NB4 (cell line): ENCODE results near the gene BACH2.

Experiments
- POLR2A ChIP-seq: IDR thresholded peaks from 2 replicates; pipeline ENCODE4 v1.6.1; 2011; ENCODE audit warnings: mild to moderate bottlenecking; ENCODE audit not compliant: insufficient read length; ENCODE audit errors: extremely low read depth
- TF ChIP-seq, protein P1 (sequence below): IDR thresholded peaks from one replicate; pipeline ENCODE4 v1.5.1; 2012; ENCODE audit warnings: low read depth, low read length

DNA sequence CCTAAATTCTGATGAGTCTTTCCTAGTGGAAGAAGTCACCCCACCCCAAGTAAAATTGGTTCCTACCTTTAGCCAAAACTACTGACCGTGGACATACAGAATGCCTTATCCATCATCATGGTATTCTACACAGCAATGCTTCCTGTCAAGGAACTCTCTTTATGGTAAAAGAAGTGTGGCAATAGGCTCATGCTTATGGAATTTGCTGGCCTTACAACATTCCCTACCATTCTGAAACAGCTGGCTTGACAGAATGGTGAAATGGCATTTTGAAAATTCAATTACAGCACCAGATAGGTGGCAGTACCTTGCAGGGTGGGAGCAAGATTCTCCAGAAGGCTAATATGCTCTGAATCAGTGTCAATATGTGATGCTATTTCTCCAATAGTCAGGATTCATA, 41.8 kb upstream of the BACH2 start:
- TF ChIP-seq POLR2A = no peak
- TF ChIP-seq, protein P1, sequence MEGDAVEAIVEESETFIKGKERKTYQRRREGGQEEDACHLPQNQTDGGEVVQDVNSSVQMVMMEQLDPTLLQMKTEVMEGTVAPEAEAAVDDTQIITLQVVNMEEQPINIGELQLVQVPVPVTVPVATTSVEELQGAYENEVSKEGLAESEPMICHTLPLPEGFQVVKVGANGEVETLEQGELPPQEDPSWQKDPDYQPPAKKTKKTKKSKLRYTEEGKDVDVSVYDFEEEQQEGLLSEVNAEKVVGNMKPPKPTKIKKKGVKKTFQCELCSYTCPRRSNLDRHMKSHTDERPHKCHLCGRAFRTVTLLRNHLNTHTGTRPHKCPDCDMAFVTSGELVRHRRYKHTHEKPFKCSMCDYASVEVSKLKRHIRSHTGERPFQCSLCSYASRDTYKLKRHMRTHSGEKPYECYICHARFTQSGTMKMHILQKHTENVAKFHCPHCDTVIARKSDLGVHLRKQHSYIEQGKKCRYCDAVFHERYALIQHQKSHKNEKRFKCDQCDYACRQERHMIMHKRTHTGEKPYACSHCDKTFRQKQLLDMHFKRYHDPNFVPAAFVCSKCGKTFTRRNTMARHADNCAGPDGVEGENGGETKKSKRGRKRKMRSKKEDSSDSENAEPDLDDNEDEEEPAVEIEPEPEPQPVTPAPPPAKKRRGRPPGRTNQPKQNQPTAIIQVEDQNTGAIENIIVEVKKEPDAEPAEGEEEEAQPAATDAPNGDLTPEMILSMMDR = no peak
